Measurements from ENCODE around the gene CIDEA.

CIDEA gene

DNA sequence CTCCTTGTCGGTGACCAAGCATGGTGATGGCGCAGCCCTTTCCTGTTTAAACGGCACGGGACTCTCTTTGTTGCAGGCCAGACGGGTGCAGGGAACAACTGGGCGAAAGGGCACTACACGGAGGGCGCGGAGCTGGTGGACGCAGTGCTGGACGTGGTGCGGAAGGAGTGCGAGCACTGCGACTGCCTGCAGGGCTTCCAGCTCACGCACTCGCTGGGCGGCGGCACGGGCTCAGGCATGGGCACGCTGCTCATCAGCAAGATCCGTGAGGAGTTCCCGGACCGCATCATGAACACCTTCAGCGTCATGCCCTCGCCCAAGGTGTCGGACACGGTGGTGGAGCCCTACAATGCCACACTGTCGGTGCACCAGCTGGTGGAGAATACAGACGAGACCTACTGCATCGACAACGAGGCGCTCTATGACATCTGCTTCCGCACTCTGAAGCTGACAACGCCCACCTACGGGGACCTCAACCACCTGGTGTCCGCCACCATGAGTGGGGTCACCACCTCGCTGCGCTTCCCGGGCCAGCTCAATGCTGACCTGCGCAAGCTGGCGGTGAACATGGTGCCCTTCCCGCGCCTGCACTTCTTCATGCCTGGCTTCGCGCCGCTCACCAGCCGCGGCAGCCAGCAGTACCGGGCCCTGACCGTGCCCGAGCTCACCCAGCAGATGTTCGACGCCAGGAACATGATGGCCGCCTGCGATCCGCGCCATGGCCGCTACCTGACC, 71.0 kb downstream of the CIDEA start:
- DNase-seq: no peak

- no peak for DNase-seq
Measured at GRCh38 chr18:12325726-12326245, 71.6 kb downstream of the CIDEA start.

DNA sequence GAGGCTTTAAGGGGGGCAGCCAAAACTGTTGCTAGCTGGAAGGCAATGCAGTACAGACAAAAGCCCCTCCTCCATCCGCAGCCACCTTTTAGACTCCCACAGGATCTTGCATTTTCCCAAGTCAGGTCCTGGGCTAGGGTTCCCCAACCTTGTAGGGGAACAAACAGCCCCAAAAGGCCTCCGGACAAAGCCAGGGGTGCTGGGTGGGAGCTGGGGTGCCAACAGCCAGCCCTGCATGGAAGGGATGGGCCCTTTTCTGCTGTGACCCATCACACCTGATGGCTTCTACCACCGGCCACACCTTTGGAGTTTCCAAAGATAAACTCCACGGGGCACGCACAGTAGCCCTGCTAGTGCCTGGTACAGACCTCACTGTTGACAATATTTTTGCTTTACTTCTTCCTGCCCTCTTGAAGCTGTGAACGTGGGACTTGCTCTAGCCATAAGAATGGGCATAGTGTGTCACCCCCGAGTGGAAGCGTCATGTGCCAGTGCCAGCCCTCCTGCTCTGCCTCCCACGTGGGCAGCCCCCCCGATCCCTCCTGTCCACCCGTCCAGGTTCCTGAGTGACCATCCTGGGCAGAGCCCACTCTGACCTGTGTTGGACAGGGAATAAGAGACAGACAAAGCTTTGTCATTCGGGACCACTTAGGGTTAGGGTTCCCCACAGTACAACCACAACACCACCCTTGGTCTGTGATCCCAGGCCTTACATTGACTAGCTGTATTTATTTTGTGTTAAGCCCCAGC, 72.7 kb downstream of the CIDEA start:
- no peak for DNase-seq
